SU-DHL-6 (cell line): ENCODE measurements around the gene GALNT11.

ENCODE experiments used
- EZH2phosphoT487 ChIP-seq: fragments of 200-600 bp; sonication (generic), shearing (Covaris generic); conservative IDR thresholded peaks from 2 replicates; pipeline ENCODE4 v1.6.1; 2018; ENCODE audit warnings: mild to moderate bottlenecking, antibody characterized with exemption, low read length, moderate library complexity, mixed read lengths
- TF ChIP-seq, protein P1 (sequence below): fragments of 200-600 bp; sonication (generic); IDR thresholded peaks from one replicate; pipeline ENCODE4 v1.5.1; 2017; ENCODE audit warnings: antibody characterized with exemption, mild to moderate bottlenecking, low read length, moderate library complexity; ENCODE audit not compliant: insufficient read depth, poor library complexity, severe bottlenecking

GRCh38 chr7:152015600-152015999, 9.9 kb upstream of the GALNT11 start:
- TF ChIP-seq, protein P1, sequence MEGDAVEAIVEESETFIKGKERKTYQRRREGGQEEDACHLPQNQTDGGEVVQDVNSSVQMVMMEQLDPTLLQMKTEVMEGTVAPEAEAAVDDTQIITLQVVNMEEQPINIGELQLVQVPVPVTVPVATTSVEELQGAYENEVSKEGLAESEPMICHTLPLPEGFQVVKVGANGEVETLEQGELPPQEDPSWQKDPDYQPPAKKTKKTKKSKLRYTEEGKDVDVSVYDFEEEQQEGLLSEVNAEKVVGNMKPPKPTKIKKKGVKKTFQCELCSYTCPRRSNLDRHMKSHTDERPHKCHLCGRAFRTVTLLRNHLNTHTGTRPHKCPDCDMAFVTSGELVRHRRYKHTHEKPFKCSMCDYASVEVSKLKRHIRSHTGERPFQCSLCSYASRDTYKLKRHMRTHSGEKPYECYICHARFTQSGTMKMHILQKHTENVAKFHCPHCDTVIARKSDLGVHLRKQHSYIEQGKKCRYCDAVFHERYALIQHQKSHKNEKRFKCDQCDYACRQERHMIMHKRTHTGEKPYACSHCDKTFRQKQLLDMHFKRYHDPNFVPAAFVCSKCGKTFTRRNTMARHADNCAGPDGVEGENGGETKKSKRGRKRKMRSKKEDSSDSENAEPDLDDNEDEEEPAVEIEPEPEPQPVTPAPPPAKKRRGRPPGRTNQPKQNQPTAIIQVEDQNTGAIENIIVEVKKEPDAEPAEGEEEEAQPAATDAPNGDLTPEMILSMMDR = no peak
- no peak for TF ChIP-seq EZH2phosphoT487
